D721Med (cell line): ENCODE results near the gene C2CD4D.

Experiments used
- DNase-seq: peaks from one replicate; pipeline ENCODE4 v3.0.0; 2011; ENCODE audit warnings: low spot score; ENCODE audit not compliant: insufficient read length
- FAIRE-seq: peaks from 2 replicates; lab custom pipeline; 2011; peaks lifted over from hg19 to GRCh38; lab: Jason Lieb, UNC
- TF ChIP-seq, protein P1 (sequence below): IDR thresholded peaks from 2 replicates; pipeline ENCODE4 v1.5.1; 2012; ENCODE audit warnings: mild to moderate bottlenecking, control low read depth; ENCODE audit not compliant: insufficient read depth; ENCODE audit errors: missing control alignments

Gene C2CD4D

GRCh38 chr1:151832318-151832980, 7.2 kb downstream of the C2CD4D start:
- FAIRE-seq (no peak), DNase-seq (no peak)
- TF ChIP-seq, protein P1, sequence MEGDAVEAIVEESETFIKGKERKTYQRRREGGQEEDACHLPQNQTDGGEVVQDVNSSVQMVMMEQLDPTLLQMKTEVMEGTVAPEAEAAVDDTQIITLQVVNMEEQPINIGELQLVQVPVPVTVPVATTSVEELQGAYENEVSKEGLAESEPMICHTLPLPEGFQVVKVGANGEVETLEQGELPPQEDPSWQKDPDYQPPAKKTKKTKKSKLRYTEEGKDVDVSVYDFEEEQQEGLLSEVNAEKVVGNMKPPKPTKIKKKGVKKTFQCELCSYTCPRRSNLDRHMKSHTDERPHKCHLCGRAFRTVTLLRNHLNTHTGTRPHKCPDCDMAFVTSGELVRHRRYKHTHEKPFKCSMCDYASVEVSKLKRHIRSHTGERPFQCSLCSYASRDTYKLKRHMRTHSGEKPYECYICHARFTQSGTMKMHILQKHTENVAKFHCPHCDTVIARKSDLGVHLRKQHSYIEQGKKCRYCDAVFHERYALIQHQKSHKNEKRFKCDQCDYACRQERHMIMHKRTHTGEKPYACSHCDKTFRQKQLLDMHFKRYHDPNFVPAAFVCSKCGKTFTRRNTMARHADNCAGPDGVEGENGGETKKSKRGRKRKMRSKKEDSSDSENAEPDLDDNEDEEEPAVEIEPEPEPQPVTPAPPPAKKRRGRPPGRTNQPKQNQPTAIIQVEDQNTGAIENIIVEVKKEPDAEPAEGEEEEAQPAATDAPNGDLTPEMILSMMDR = no peak

GRCh38 chr1:151831605-151832004, 8.0 kb downstream of the C2CD4D start, which contains the start of gene RORC:
RORC (minus strand) TSS chr1:151831802; CDS start chr1:151831764, 38 bp downstream.
- no peak for FAIRE-seq
- TF ChIP-seq, protein P1 = no peak
- no peak for DNase-seq

- no peak for FAIRE-seq
- TF ChIP-seq, protein P1 = no peak
Observed at GRCh38 chr1:151831256-151831591, 8.4 kb downstream of the C2CD4D start.

GRCh38 chr1:151830055-151830454, 9.6 kb downstream of the C2CD4D start:
- TF ChIP-seq, protein P1 = no peak
- DNase-seq = no peak
- FAIRE-seq = no peak

More at GRCh38 chr1:151831256-151831591, 8.4 kb downstream of the C2CD4D start:
- no peak for DNase-seq

DNA sequence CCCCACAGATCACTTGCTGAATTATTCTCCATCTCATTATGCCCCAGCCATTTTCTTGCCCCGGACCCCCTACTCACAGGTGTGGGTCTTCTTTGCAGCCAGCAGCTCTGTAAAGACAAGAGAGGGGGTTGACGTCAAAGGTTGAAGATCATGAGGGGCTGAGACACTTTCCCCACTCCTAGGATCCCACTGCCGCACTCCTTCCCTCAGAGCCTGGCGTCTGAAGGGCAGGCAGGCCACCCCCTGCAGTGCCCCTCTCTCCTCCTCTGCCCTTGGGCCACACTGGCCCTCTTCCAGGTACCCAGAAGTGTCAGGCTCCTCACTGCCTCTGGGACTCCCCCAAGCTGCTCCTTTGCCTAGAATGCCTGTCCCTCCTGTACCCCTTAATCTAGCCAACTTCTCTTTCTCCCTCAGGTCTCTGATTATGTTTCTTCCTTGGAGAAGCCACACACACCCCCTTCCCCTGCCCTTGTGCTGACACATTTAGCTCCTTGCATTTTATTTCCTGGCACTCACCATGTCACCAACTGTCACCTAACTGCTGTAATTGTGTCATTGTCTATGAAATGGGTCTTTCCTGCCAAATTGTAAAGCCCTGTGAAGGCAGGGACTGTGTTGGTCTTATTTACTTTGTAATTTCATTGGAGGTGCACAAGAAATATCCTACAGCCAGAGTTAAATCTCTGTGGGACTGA, 10.1 kb downstream of the C2CD4D start:
- FAIRE-seq (no peak), DNase-seq (no peak)
- TF ChIP-seq, protein P1 = no peak

DNA sequence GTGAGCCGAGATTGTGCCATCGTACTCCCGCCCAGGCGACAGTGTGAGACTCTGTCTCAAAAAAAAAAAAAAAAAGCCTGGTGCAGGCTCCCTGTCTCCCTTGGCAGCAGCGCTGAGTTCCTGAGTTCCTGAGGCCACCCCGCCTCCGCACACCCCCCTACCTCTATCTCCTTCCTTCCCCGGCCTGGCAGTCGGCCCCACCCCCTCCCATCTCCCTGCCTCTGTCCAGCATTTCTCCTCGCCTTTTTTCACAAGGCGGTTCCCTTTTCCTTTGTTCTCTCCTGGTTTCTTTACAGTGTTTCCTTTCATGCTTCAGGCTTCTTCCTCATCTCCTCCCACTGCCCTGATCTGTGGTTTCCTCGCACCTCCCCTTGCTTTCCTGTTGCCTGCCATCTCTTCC, 10.7 kb downstream of the C2CD4D start:
- DNase-seq = no peak
- TF ChIP-seq, protein P1 = no peak
- no peak for FAIRE-seq

GRCh38 chr1:151827853-151828252, 11.8 kb downstream of the C2CD4D start:
- no peak for FAIRE-seq
- DNase-seq = no peak
- TF ChIP-seq, protein P1 = no peak
